AG09309 (cell line): ENCODE measurements around the gene TASL.
"Not testable (repeated sequence)": the region's sequence is repeated elsewhere in the genome, so short reads cannot be mapped to it uniquely, and the experiment has no call there.

Experiments
- DNase-seq: peaks from one replicate; pipeline ENCODE4 v3.0.0-alpha.2; 2010; ENCODE audit warnings: low read depth
- H3K4me3 ChIP-seq: 2 replicates; pipeline ENCODE4 v1.5.1; 2011; ENCODE audit warnings: mild to moderate bottlenecking, low read depth, low read length, moderate library complexity; ENCODE audit not compliant: control insufficient read depth
- TF ChIP-seq, protein P1 (sequence below): IDR thresholded peaks from 2 replicates; pipeline ENCODE4 v1.5.1; 2011; ENCODE audit warnings: mild to moderate bottlenecking, low read depth, low read length, inconsistent platforms; ENCODE audit not compliant: insufficient read depth, control insufficient read depth; ENCODE audit errors: missing control alignments

Gene TASL

DNA sequence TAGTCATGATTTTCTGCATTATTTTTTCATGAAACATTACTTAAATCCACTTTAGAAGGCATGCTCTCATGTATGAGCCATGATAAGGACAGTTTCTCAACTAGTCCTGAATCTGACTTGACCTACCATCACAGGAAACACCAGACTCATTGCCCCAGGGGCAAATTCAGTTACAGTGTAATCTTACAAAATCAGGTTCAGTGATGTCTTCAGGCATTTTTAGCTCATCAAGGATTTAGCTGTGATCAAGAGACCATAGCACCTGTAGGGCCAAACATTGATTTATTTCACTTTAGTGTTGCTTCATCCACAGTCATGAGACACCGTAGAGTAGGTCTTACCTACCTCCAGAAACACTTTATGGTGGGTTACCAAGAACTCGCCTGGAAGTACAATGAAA, 3.1 kb upstream of the TASL start:
- H3K4me3 ChIP-seq = no peak overlapping the region
- TF ChIP-seq, protein P1, sequence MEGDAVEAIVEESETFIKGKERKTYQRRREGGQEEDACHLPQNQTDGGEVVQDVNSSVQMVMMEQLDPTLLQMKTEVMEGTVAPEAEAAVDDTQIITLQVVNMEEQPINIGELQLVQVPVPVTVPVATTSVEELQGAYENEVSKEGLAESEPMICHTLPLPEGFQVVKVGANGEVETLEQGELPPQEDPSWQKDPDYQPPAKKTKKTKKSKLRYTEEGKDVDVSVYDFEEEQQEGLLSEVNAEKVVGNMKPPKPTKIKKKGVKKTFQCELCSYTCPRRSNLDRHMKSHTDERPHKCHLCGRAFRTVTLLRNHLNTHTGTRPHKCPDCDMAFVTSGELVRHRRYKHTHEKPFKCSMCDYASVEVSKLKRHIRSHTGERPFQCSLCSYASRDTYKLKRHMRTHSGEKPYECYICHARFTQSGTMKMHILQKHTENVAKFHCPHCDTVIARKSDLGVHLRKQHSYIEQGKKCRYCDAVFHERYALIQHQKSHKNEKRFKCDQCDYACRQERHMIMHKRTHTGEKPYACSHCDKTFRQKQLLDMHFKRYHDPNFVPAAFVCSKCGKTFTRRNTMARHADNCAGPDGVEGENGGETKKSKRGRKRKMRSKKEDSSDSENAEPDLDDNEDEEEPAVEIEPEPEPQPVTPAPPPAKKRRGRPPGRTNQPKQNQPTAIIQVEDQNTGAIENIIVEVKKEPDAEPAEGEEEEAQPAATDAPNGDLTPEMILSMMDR = no peak
- no peak for DNase-seq

DNA sequence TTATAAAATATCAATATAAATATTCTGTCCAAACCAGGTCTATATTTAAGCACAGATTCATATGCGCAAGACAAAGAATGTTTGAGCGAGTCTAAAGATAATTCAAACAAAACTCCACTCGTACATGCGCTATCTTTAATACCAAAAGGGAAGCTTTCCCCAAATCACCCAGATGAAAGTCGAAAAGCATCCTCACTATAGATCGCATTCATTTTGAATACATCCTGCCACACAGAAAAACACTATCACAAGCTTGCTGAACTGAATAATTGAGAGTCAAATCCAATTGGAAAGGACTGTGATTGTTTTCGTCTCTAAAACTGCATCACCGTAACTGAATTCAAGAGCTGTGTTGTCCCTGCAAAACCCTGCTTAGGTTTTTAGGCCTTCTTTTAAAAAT, 685 bp downstream of the TASL start:
- no peak for DNase-seq

DNA sequence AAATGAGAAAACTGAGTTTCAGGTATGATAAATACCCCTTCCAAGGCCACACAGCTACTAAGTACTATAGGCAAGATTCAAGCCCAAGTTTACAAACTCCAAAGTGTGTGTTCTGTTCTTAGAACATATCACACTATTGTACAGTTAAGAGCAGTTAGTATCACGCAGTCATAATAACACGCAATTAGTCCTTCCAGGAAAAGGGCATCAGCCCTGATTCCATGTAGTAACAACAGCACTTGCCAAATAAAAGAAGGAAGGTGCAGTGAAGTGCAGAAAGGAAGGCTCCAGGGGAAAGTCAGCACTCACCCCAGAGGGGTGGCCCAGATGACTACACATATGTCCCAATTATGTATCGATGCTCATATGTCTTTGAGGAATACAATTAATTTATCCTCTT, 4.4 kb downstream of the TASL start:
- no peak overlapping the region for H3K4me3 ChIP-seq
- DNase-seq = no peak
- TF ChIP-seq, protein P1 = no peak

More for the DNA sequence above, 685 bp downstream of the TASL start:
- H3K4me3 ChIP-seq = no peak overlapping the region
- TF ChIP-seq, protein P1 = no peak

DNA sequence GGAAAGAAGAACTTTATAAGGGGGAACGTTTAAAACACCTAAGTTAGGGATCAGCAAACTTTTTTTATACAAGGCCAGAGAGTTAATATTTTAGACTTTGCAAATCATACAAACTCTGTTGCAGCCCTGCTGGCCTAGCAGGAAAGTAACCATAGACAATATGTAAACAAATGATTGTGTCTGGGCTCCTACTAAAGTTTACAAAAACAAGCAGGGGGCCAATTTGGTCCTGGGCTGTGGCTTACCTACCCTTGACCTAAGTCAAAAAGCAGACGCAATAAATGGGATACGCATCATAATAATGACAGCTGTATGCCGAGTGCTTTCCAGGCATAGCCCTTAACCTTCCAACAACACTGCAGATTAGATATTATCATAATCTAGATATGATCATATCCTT, 4.9 kb downstream of the TASL start:
- DNase-seq = no peak
- TF ChIP-seq, protein P1 = no peak
- no peak overlapping the region for H3K4me3 ChIP-seq

DNA sequence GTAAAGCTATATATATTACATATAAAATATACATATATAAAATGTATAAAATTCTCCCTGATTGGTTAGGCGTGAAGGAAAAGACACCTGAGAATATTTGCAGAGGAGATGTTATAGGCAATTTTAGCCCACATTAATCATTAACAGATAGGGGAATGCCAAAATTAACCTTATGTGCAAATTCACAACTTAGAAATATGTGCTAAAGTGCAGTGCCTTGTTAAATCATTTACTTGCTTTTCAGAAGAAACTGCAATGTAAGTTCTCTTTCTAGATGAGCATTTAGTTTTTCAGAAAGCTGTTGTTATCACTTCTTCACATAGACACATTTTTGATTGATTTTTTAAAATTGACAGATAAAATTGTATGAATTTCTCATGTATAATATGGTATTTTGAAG, 5.6 kb downstream of the TASL start:
- no peak for DNase-seq
- TF ChIP-seq, protein P1 = no peak
- no peak overlapping the region for H3K4me3 ChIP-seq

DNA sequence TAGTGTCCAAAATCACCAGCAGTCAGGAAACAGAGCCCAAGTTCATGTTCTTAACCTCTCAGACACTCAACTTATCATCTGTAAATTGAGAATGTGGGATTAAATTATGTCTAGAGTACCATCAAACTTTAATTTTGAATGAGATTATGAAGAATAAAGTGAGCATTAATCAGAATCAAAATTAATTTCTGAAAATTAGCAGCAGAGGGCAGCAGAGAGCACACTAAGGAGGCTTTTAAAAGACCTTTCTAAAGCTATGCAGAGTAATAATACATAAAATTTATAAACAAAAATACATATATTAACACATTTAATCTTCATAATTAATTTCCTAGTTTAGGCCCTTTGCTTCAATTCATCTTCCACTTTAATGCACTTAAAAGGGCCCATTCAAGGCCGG, 7.1 kb downstream of the TASL start:
- DNase-seq = peak; percentile 1

DNA sequence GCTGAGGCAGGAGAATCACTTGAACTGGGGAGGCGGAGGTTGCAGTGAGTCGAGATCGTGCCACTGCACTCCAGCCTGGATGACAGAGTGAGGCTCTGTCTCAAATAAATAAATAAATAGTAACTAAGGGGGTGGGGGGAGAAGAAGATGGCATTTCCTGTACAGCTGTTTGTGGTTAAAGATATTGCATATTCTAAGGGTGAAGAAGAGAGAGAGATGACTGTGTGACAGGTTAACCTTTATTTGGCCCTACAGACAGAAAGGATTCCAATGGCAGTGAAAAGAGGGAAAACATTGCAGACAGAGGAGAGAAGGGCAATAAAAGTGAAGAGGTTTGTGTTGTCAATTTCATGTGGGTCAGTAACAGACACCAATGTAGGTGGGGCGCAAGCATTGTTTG, 9.4 kb downstream of the TASL start:
- TF ChIP-seq, protein P1 = no peak
- H3K4me3 ChIP-seq = no peak overlapping the region
- peak; percentile 17 for DNase-seq

More for the DNA sequence above, 7.1 kb downstream of the TASL start:
- TF ChIP-seq, protein P1 = peak; percentile 42
- no peak overlapping the region for H3K4me3 ChIP-seq

DNA sequence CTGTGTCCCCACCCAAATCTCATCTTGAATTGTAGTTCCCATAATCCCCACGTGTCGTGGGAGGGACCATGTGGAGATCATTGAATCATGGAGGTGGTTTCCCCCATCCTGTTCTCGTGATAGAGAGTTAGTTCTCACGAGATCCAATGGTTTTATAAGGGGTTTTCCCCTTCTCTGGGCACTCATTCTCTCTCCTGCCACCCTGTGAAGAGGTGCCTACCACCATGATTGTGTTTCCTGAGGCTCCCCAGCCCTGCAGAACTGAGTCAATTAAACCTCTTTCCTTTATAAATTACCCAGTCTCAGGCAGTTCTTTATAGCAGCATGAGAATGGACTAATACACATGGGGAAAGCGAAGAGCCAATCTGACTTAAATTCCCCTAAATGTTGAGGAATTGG, 14.5 kb downstream of the TASL start:
- H3K4me3 ChIP-seq, DNase-seq: not testable (repeated sequence)
